ENCODE results near the gene CENPM.

- TF ChIP-seq CTCF (conservative IDR thresholded peaks at IDR 0.05 in 1 of 2, IDR thresholded peaks at IDR 0.05 in 1 of 2; ENCODE audit: extremely low read depth in 1 of 2, insufficient read depth in 1 of 2, low read depth in 1 of 2, low read length in 2 of 2) (no peak), EZH2 (IDR thresholded peaks at IDR 0.05; ENCODE audit: borderline replicate concordance, low read length) (no peak)
These were observed 32.7 kb upstream of the CENPM start for GRCh38 chr22:41979423-41980250.
